Cardiac muscle cell (in vitro differentiated cells and primary cell): ENCODE measurements around the gene ROBO4. TPM values are rescaled to one million over a fixed set of nuclear protein-coding genes. Genes with fewer than 3 reads are reported as not detected.

Experiments
- DNase-seq, 2 donors: peaks; one replicate each; pipeline versions ENCODE4 v3.0.0 to v3.0.0-alpha.2; 2010 to 2017; ENCODE audit warnings: low read depth in 1 of 2, low spot score in 1 of 2
- H3K27ac ChIP-seq: fragments of 200-600 bp; sonication (generic); 2 replicates; pipeline ENCODE4 v1.5.1; 2016
- H3K27me3 ChIP-seq: fragments of 200-600 bp; sonication (generic); 2 replicates; pipeline ENCODE4 v1.6.0; 2016; ENCODE audit warnings: control low read depth
- H3K36me3 ChIP-seq: fragments of 200-600 bp; sonication (generic); 2 replicates; pipeline ENCODE4 v1.5.1; 2016; ENCODE audit warnings: control low read depth
- H3K4me1 ChIP-seq: fragments of 200-600 bp; sonication (generic); 2 replicates; pipeline ENCODE4 v1.8.1; 2017; ENCODE audit warnings: low read depth, mild to moderate bottlenecking, mixed run types
- H3K4me3 ChIP-seq: fragments of 200-600 bp; sonication (generic); 2 replicates; pipeline ENCODE4 v1.5.1; 2016; ENCODE audit warnings: mild to moderate bottlenecking
- H3K9me3 ChIP-seq: fragments of 200-600 bp; sonication (generic); 2 replicates; pipeline ENCODE4 v1.5.1; 2017; ENCODE audit warnings: low read depth, mild to moderate bottlenecking, control low read depth
- polyA plus RNA-seq: library from polyadenylated mRNA; unstranded; fragments of >200 nt; fragmentation: Nextera tagmentation; extraction: Ambion mirVana; gene quantifications from 2 replicates; pipeline ENCODE4 v1.2.1, GENCODE V29; 2016
- total RNA-seq: library from RNA; depleted of rRNA; stranded (reverse); fragments of >200 nt; gene quantifications from 2 replicates; pipeline ENCODE4 v1.2.3, GENCODE V29; 2016
- TF ChIP-seq, protein P1 (sequence below): IDR thresholded peaks from 2 replicates; pipeline ENCODE4 v1.5.1; 2012; ENCODE audit warnings: low read depth, mild to moderate bottlenecking, low read length

Gene ROBO4
- total and polyA plus RNA-seq, 2 experiments from 2014 or later, result 0.21 to 2.4 TPM

DNA sequence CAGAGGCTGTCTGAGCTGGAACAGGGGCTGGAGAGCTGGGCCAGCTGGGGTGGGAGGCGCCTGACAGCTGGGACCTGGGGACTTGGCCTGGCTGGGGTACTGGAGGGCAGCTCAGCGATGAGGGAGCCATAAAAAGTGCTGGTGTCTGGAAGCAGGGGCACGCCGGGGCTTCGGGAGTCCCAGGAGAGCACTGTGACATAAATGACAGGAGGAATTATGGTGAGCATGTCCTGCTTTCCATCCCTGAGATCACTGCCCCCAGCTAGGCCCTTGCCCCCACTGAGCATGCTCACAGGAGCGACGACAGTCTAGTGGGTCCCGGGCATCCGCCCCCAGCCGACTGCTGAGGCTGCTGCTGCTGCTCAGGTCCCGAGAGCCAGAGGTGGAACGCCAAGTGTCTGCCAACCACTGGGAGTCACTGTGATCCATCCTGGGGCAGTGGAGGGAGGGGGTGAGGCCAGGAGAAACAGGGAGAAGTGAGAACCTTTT is 6.2 kb downstream of the ROBO4 start:
- H3K9me3 ChIP-seq, result no peaks in the 10 kb centered on the region
- peaks cover 4% of the 10 kb centered on the region for H3K27me3 ChIP-seq
- DNase-seq, result peak in 1 of 2 donors; percentile 16
- TF ChIP-seq, protein P1, sequence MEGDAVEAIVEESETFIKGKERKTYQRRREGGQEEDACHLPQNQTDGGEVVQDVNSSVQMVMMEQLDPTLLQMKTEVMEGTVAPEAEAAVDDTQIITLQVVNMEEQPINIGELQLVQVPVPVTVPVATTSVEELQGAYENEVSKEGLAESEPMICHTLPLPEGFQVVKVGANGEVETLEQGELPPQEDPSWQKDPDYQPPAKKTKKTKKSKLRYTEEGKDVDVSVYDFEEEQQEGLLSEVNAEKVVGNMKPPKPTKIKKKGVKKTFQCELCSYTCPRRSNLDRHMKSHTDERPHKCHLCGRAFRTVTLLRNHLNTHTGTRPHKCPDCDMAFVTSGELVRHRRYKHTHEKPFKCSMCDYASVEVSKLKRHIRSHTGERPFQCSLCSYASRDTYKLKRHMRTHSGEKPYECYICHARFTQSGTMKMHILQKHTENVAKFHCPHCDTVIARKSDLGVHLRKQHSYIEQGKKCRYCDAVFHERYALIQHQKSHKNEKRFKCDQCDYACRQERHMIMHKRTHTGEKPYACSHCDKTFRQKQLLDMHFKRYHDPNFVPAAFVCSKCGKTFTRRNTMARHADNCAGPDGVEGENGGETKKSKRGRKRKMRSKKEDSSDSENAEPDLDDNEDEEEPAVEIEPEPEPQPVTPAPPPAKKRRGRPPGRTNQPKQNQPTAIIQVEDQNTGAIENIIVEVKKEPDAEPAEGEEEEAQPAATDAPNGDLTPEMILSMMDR, result no peak
- no peaks in the 10 kb centered on the region for H3K4me1 ChIP-seq
- no peak overlapping the region for H3K4me3 ChIP-seq
- no peaks in the 10 kb centered on the region for H3K36me3 ChIP-seq
- no peak overlapping the region for H3K27ac ChIP-seq

DNA sequence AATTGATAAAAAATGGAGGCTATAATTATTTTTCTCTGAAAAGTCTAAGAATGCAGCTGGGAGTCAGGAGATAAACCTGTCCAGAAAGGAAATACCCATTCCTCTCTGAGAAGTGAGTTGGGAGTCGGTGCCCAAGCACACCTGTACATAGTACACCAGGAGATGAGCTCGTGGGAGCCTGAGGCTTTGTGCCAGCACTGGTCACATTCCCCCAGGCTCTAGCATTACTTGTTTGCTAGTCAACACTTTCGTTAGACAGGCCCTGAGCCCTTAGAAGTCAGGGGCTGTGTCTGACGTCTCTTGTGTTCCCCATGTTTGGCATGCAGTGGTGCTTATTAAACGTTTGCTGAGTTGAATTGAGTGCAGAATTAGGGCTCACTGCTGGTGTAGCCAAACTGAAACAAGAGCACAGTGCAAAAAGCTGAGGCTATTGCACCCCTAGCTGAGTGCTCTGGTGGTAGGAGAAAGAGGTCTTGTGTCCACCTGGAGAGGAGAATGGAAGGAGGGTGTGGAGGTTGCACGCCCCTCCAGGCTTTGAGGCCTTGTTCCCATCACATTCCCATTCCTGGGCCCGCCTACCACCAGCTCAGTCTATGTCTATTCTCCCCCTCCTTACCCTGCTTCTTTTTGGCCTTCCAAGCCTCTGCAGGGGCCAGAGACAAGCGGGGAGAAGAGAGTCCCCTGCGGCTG is 6.8 kb downstream of the ROBO4 start:
- Histone ChIP-seq H3K4me1 (no peaks in the 10 kb centered on the region), H3K36me3 (no peaks in the 10 kb centered on the region), H3K27ac (no peak overlapping the region), H3K27me3 (peaks cover 4% of the 10 kb centered on the region), H3K9me3 (no peaks in the 10 kb centered on the region), H3K4me3 (no peak overlapping the region)
- no peak for DNase-seq
- TF ChIP-seq, protein P1, result no peak

DNA sequence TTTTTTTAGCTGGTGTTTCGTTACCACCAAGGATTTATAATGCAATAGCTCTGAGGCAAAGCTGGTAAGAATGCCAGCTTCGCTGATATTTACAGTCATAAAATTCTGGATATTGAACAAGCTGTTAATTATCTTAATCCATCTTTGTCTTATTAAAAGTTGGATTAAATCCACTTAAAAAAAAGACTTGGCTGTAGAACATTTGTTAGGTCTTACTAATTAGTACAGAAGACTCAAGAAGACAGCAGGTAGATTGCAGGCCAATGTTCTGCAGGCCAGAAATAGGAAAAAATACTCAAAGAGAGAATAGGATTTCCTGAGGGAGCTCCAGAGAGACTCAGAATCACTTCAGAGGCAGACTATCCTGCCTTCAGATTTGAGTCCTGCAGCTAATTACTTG is 7.5 kb downstream of the ROBO4 start:
- peaks cover 4% of the 10 kb centered on the region for H3K27me3 ChIP-seq
- H3K4me3 ChIP-seq, result no peak overlapping the region
- no peaks in the 10 kb centered on the region for H3K36me3 ChIP-seq
- TF ChIP-seq, protein P1, result no peak
- no peaks in the 10 kb centered on the region for H3K9me3 ChIP-seq
- no peaks in the 10 kb centered on the region for H3K4me1 ChIP-seq
- no peak for DNase-seq
- H3K27ac ChIP-seq, result no peak overlapping the region

DNA sequence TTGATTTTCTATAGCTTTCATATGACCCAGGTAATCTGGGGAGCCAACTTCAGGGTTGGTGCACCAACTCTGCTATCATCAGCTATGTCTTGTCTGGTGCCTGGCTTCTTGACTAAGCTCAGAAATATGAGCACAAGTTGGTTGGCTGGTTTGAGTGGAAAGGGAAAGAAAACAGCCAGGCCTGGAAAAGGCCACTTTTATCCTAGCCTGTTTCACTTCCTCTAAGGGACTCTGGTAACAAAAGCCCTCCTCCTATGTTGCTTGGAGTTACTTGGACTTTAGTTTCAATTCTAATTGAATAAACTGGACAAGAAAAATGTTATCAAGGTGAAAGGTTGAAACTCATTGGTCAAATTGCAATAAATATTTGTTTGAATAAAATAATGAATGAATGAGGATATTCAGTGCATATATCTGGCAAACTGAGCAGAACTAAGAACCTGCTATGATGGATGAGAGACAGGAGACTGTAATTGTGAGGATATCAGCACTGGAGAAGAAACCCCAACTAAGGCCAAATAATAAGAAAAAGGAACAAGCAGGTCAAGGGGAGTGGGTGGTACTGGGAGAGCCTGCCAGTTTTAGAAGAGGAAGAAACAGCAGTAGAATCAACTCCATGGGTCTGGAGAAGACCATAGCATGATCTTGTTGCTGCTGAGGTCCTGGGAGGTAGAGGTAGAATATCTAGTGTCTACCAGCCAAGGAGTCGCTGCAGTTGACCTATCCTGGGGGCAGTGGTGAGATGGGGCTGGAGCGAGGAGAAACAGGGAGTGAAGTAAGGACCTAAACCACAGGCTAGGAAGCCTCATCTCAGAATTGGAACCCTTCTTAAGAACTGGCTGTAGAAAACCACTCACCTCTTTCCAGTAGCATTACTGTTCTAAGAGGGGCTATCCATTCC is 8.2 kb downstream of the ROBO4 start:
- Histone ChIP-seq H3K4me1 (no peaks in the 10 kb centered on the region), H3K9me3 (no peaks in the 10 kb centered on the region), H3K36me3 (no peaks in the 10 kb centered on the region), H3K4me3 (no peak overlapping the region), H3K27me3 (peaks cover 4% of the 10 kb centered on the region), H3K27ac (no peak overlapping the region)
- TF ChIP-seq, protein P1, result no peak
- no peak for DNase-seq

DNA sequence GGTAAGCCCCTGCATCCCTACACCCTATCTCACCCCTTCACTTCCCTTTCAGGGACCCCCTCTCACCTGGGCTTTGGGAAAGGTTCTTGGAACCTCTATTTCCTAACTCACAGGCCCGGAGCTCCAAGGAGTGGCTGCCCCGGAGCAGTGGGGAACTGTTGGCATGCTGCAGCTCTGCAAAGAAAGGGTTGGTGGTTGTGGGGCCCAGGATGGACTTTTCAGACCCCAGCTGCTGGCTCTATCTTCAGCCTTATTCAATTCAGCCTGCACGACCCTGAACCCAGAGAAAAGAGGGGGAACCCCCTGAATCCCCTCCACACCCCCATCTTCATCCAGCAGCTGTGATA is 10.0 kb downstream of the ROBO4 start:
- no peaks in the 10 kb centered on the region for H3K27me3 ChIP-seq
- H3K27ac ChIP-seq, result no peak overlapping the region
- no peaks in the 10 kb centered on the region for H3K9me3 ChIP-seq
- DNase-seq, result no peak
- no peaks in the 10 kb centered on the region for H3K36me3 ChIP-seq
- TF ChIP-seq, protein P1, result no peak
- no peak overlapping the region for H3K4me3 ChIP-seq
- H3K4me1 ChIP-seq, result no peaks in the 10 kb centered on the region
